H1 (cell line): Measurements from ENCODE around the gene CD276. TPM values are rescaled to one million over a fixed set of nuclear protein-coding genes. Genes with fewer than 3 reads are reported as not detected.
"Not testable (repeated sequence)": the region's sequence is repeated elsewhere in the genome, so short reads cannot be mapped to it uniquely, and the experiment has no call there.

Experiments used
- CTCF ChIA-PET: fragments of 300-600 bp; sonication (Branson Sonifier 250); formaldehyde crosslinking; loops from one replicate; lab custom pipeline; 2021; ENCODE audit not compliant: partially characterized antibody; lab: Charles Lee
- POLR2A ChIA-PET: fragments of 300-600 bp; sonication (Branson Sonifier 250); formaldehyde crosslinking; loops from one replicate; lab custom pipeline; 2021; ENCODE audit warnings: inconsistent platforms; ENCODE audit not compliant: partially characterized antibody; lab: Charles Lee
- DNase-seq, 2 experiments: peaks; one replicate each; pipeline versions ENCODE4 v3.0.0 to v3.0.0-alpha.2; 2010 to 2022; ENCODE audit warnings: low spot score in 2 of 2, low read depth in 1 of 2, mixed read lengths in 1 of 2
- FAIRE-seq: peaks from 2 replicates; lab custom pipeline; 2011; peaks lifted over from hg19 to GRCh38; lab: Jason Lieb, UNC
- H2AFZ ChIP-seq: 2 replicates; pipeline ENCODE4 v1.8.1; 2012; ENCODE audit warnings: low read length, inconsistent platforms
- H2AK5ac ChIP-seq: 2 replicates; pipeline ENCODE4 v1.6.1; 2013; ENCODE audit warnings: low read depth, low read length
- H2BK120ac ChIP-seq: replicated peaks from 2 replicates; pipeline ENCODE3; 2013; ENCODE audit warnings: low read depth, low read length, inconsistent platforms
- H2BK12ac ChIP-seq: 2 replicates; pipeline ENCODE4 v1.6.1; 2013; ENCODE audit warnings: low read depth, low read length
- H2BK15ac ChIP-seq: 2 replicates; pipeline ENCODE4 v1.6.1; 2013; ENCODE audit warnings: low read length
- H2BK20ac ChIP-seq: 2 replicates; pipeline ENCODE4 v1.6.1; 2013; ENCODE audit warnings: low read length
- H2BK5ac ChIP-seq: 2 replicates; pipeline ENCODE4 v1.6.1; 2013; ENCODE audit warnings: low read depth, low read length
- H3K14ac ChIP-seq: 2 replicates; pipeline ENCODE4 v1.6.1; 2013; ENCODE audit warnings: inconsistent platforms; ENCODE audit not compliant: insufficient read length
- H3K18ac ChIP-seq: 2 replicates; pipeline ENCODE4 v1.6.1; 2013; ENCODE audit warnings: low read length; ENCODE audit errors: extremely low read depth
- H3K23ac ChIP-seq: 2 replicates; pipeline ENCODE4 v1.6.1; 2013; ENCODE audit warnings: inconsistent platforms; ENCODE audit not compliant: insufficient read length
- H3K23me2 ChIP-seq: 2 replicates; pipeline ENCODE4 v1.6.1; 2013; ENCODE audit warnings: low read depth, low read length
- H3K27ac ChIP-seq: 2 replicates; pipeline ENCODE4 v1.6.1; 2011; ENCODE audit warnings: low read depth, low read length, inconsistent platforms
- H3K27me3 ChIP-seq, 4 experiments: replicated peaks in 1 of 4; 1 replicate in 1 of 4; 2 replicates in 3 of 4; pipeline versions ENCODE4 v1.6.1 to v1.8.1; 2011 to 2013; ENCODE audit warnings: low read length in 3 of 4, mild to moderate bottlenecking in 3 of 4, inconsistent platforms in 2 of 4, mixed read lengths in 2 of 4, moderate library complexity in 1 of 4; ENCODE audit not compliant: control insufficient read depth in 3 of 4, insufficient read depth in 3 of 4; ENCODE audit errors: extremely low read depth in 1 of 4
- H3K36me3 ChIP-seq, 4 experiments: 2 replicates each; pipeline versions ENCODE4 v1.6.1 to v1.8.1; 2011 to 2013; ENCODE audit warnings: mild to moderate bottlenecking in 4 of 4, low read length in 3 of 4, moderate library complexity in 2 of 4, control low read depth in 1 of 4, inconsistent platforms in 1 of 4; ENCODE audit not compliant: insufficient read depth in 4 of 4, control insufficient read depth in 2 of 4
- H3K4ac ChIP-seq: replicated peaks from 2 replicates; pipeline ENCODE3; 2013; ENCODE audit warnings: low read length, low read depth, mixed read lengths, inconsistent platforms; ENCODE audit not compliant: insufficient read length
- H3K4me1 ChIP-seq, 4 experiments: replicated peaks in 1 of 4; 1 replicate in 1 of 4; 2 replicates in 3 of 4; pipeline versions ENCODE4 v1.6.1 to v1.8.1; 2011 to 2013; ENCODE audit warnings: low read length in 3 of 4, inconsistent platforms in 2 of 4, mixed read lengths in 1 of 4; ENCODE audit not compliant: insufficient read depth in 4 of 4, control insufficient read depth in 3 of 4
- H3K4me2 ChIP-seq, 2 experiments: 2 replicates each; pipeline versions ENCODE4 v1.6.1 to v1.8.1; 2011 to 2013; ENCODE audit warnings: low read depth in 2 of 2, low read length in 2 of 2, control low read depth in 1 of 2, inconsistent platforms in 1 of 2, mild to moderate bottlenecking in 1 of 2; ENCODE audit not compliant: insufficient read depth in 1 of 2
- H3K4me3 ChIP-seq, 4 experiments: fragments of 200-600, 300-600 bp in 1 of 4; sonication (generic), shearing (Covaris generic), sonication (Bioruptor Twin) in 1 of 4; 2 replicates each; pipeline versions ENCODE4 v1.5.1 to v1.8.1; 2011 to 2016; ENCODE audit warnings: low read length in 4 of 4, low read depth in 3 of 4, control low read depth in 2 of 4, inconsistent platforms in 2 of 4, mild to moderate bottlenecking in 2 of 4, mixed read lengths in 1 of 4, moderate library complexity in 1 of 4; ENCODE audit not compliant: insufficient read depth in 2 of 4; ENCODE audit errors: extremely low read depth in 1 of 4
- H3K56ac ChIP-seq: replicated peaks from 2 replicates; pipeline ENCODE3; 2013; ENCODE audit warnings: low read depth, mild to moderate bottlenecking, mixed read lengths, low read length, inconsistent platforms; ENCODE audit not compliant: insufficient read length
- H3K79me1 ChIP-seq: 2 replicates; pipeline ENCODE4 v1.6.1; 2013; ENCODE audit warnings: low read depth, low read length, control low read depth
- H3K79me2 ChIP-seq, 2 experiments: 2 replicates each; pipeline versions ENCODE4 v1.6.1 to v1.8.1; 2012 to 2013; ENCODE audit warnings: low read length in 2 of 2, mild to moderate bottlenecking in 2 of 2, inconsistent platforms in 1 of 2; ENCODE audit not compliant: insufficient read depth in 2 of 2, control insufficient read depth in 1 of 2
- H3K9ac ChIP-seq, 4 experiments: replicated peaks in 1 of 4; 1 replicate in 1 of 4; 2 replicates in 3 of 4; pipeline versions ENCODE4 v1.6.1 to v1.8.1; 2011 to 2013; ENCODE audit warnings: low read depth in 3 of 4, low read length in 3 of 4, control low read depth in 2 of 4, mild to moderate bottlenecking in 2 of 4, moderate library complexity in 2 of 4, inconsistent platforms in 1 of 4; ENCODE audit errors: extremely low read depth in 1 of 4
- H3K9me3 ChIP-seq, 2 experiments: 2 replicates each; pipeline versions ENCODE4 v1.6.1 to v1.8.1; 2012 to 2013; ENCODE audit warnings: mild to moderate bottlenecking in 2 of 2, moderate library complexity in 2 of 2, control low read depth in 1 of 2, inconsistent platforms in 1 of 2, low read depth in 1 of 2, low read length in 1 of 2, mixed read lengths in 1 of 2; ENCODE audit not compliant: insufficient read depth in 2 of 2
- H4K20me1 ChIP-seq, 2 experiments: replicated peaks in 1 of 2; 2 replicates each; pipeline versions ENCODE3 to v1.8.1; 2011 to 2013; ENCODE audit warnings: inconsistent platforms in 2 of 2, low read length in 2 of 2, mild to moderate bottlenecking in 1 of 2; ENCODE audit not compliant: insufficient read depth in 2 of 2, control insufficient read depth in 1 of 2
- H4K5ac ChIP-seq: 2 replicates; pipeline ENCODE4 v1.6.1; 2013; ENCODE audit warnings: low read length, low read depth, mixed read lengths, inconsistent platforms; ENCODE audit not compliant: insufficient read length
- H4K8ac ChIP-seq: 2 replicates; pipeline ENCODE4 v1.8.0; 2013; ENCODE audit warnings: mild to moderate bottlenecking, moderate library complexity, low read length, inconsistent platforms; ENCODE audit not compliant: insufficient read depth; ENCODE audit errors: extremely low read depth
- H4K91ac ChIP-seq: replicated peaks from 2 replicates; pipeline ENCODE3; 2013; ENCODE audit warnings: low read length, mixed read lengths, inconsistent platforms; ENCODE audit not compliant: insufficient read length
- RAD21 ChIP-seq, 2 experiments: IDR thresholded peaks in 1 of 2; conservative IDR thresholded peaks in 1 of 2; 2 replicates each; pipeline ENCODE4 v1.6.1; 2011; ENCODE audit warnings: low read depth in 2 of 2, low read length in 2 of 2, improper control_type of control experiment in 1 of 2, inconsistent platforms in 1 of 2, mild to moderate bottlenecking in 1 of 2, moderate library complexity in 1 of 2
- WGBS, 2 experiments: shearing (Covaris generic) in 1 of 2; methylation state at CpG; one replicate each; pipeline versions ENCODE4 v1.1.6 to v1.1.7; 2013 to 2015; ENCODE audit warnings: low lambda C conversion rate in 2 of 2, mixed read lengths in 2 of 2, inconsistent platforms in 1 of 2, low coverage in 1 of 2, missing lambda C conversion rate in 1 of 2; ENCODE audit not compliant: insufficient replicate concordance in 2 of 2, insufficient coverage in 1 of 2, insufficient read length in 1 of 2; ENCODE audit errors: extremely low coverage in 1 of 2, missing lambda C conversion rate in 1 of 2; 5-methylcytosine and 5-hydroxymethylcytosine counted together
- polyA plus RNA-seq, 7 experiments: library from polyadenylated mRNA; depleted of rRNA in 3 of 7; stranded (reverse) in 5 of 7; unstranded in 2 of 7; fragments of >200 nt in 5 of 7; fragments of 200-250 nt in 2 of 7; gene quantifications; 1 replicate in 5 of 7; 2 replicates in 1 of 7; 4 replicates in 1 of 7; pipeline versions ENCODE4 v1.2.1 to v1.2.3, GENCODE V29; 2011 to 2013; ENCODE audit warnings: missing spikeins in 2 of 7, mixed read lengths in 2 of 7
- total RNA-seq: library from RNA; stranded (reverse); fragmentation: NEBNext Ultra II Directional; extraction: Animal tissue kit (Norgen Biotek cat#: 25700); gene quantifications from 2 replicates; pipeline ENCODE4 v1.2.1, GENCODE V29; 2021
- TF ChIP-seq, protein P1 (sequence below), 3 experiments: IDR thresholded peaks; 1 replicate in 2 of 3; 2 replicates in 1 of 3; pipeline versions ENCODE4 v1.5.1 to v1.6.1; 2011; ENCODE audit warnings: low read length in 3 of 3, mild to moderate bottlenecking in 3 of 3, inconsistent platforms in 2 of 3, low read depth in 1 of 3, moderate library complexity in 1 of 3; ENCODE audit not compliant: insufficient read depth in 1 of 3; ENCODE audit errors: control extremely low read depth in 1 of 3

CD276 gene
- total and polyA plus RNA-seq, 2 of the 8 experiments (the other 6 are each of a cell fraction or from before 2014, with no cell fraction given): 156 to 158 TPM

DNA sequence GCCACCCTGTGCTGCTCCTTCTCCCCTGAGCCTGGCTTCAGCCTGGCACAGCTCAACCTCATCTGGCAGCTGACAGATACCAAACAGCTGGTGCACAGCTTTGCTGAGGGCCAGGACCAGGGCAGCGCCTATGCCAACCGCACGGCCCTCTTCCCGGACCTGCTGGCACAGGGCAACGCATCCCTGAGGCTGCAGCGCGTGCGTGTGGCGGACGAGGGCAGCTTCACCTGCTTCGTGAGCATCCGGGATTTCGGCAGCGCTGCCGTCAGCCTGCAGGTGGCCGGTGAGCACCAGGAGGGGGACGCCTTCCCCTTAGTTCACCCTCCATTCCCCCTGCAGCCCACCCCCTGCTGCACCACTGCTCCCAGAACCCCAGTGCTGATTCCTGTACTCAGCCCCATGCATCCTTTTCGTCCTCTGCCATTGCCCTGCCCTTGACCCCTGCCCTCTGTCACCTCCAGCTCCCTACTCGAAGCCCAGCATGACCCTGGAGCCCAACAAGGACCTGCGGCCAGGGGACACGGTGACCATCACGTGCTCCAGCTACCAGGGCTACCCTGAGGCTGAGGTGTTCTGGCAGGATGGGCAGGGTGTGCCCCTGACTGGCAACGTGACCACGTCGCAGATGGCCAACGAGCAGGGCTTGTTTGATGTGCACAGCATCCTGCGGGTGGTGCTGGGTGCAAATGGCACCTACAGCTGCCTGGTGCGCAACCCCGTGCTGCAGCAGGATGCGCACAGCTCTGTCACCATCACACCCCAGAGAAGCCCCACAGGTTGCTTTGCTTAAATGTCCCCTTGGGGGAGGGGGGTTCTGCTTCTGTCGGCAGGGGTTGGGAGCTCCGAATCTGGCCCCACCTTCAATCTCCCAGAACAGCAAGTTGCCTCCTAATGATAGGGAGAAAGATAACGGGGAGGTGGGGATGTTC is 18.4 kb downstream of the CD276 start:
- POLR2A ChIA-PET, H3K79me1 ChIP-seq, FAIRE-seq, H3K4me2 ChIP-seq, H2BK5ac ChIP-seq, H2BK120ac ChIP-seq, H3K9me3 ChIP-seq, H3K23ac ChIP-seq, H3K4me1 ChIP-seq, H4K8ac ChIP-seq, H3K23me2 ChIP-seq, DNase-seq, H4K5ac ChIP-seq, H3K18ac ChIP-seq, H2AFZ ChIP-seq, H3K27ac ChIP-seq, H3K14ac ChIP-seq, H3K56ac ChIP-seq, H2AK5ac ChIP-seq, H2BK15ac ChIP-seq, H3K4me3 ChIP-seq, H3K9ac ChIP-seq, H2BK12ac ChIP-seq, H3K27me3 ChIP-seq, H4K91ac ChIP-seq, H3K4ac ChIP-seq, H2BK20ac ChIP-seq: not testable (repeated sequence)
- CTCF ChIA-PET: interaction anchor here (0.6 to 18.5 kb wide), 20 partner anchors 10 to 207 kb away, joined by 3 to 496 read pairs (median 3); partner anchors contain the start of genes CD276 and NPTN
- TF ChIP-seq, protein P1, sequence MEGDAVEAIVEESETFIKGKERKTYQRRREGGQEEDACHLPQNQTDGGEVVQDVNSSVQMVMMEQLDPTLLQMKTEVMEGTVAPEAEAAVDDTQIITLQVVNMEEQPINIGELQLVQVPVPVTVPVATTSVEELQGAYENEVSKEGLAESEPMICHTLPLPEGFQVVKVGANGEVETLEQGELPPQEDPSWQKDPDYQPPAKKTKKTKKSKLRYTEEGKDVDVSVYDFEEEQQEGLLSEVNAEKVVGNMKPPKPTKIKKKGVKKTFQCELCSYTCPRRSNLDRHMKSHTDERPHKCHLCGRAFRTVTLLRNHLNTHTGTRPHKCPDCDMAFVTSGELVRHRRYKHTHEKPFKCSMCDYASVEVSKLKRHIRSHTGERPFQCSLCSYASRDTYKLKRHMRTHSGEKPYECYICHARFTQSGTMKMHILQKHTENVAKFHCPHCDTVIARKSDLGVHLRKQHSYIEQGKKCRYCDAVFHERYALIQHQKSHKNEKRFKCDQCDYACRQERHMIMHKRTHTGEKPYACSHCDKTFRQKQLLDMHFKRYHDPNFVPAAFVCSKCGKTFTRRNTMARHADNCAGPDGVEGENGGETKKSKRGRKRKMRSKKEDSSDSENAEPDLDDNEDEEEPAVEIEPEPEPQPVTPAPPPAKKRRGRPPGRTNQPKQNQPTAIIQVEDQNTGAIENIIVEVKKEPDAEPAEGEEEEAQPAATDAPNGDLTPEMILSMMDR (IDR thresholded peaks at IDR 0.05; ENCODE audit: control extremely low read depth in 1 of 3, insufficient read depth in 1 of 3, low read depth in 1 of 3, low read length in 3 of 3): peak; percentile 16 to 46 (median 24); a peak in 3 of 4 replicates
- TF ChIP-seq RAD21 (IDR thresholded peaks at IDR 0.05 in 1 of 2, conservative IDR thresholded peaks at IDR 0.05 in 1 of 2; ENCODE audit: low read depth in 2 of 2, low read length in 2 of 2): 0 out of 4 replicates have a peak, but pooled peaks of 1 of the 2 experiments have one; percentile 8
- 91% methylated on average over 31 of the region's 33 CpGs; no CpG with 5 or more reads in 1 of the 2 experiments for WGBS, 2 experiments
- Histone ChIP-seq H3K79me2 (peaks cover 0 to 26% of the 10 kb centered on the region in 2 experiments; a peak in 2 of 4 replicates), H3K36me3 (peaks cover 3 to 20% (median 17%) of the 10 kb centered on the region in 4 experiments; a peak in 7 of 8 replicates), H4K20me1 (peaks cover 20 to 31% of the 10 kb centered on the region in 2 experiments)
